Effector memory CD4-positive, alpha-beta T cell (primary cell): ENCODE results near the gene LNPK.
"Not testable (repeated sequence)": the region's sequence is repeated elsewhere in the genome, so short reads cannot be mapped to it uniquely, and the experiment has no call there.

Source experiments
- DNase-seq, 3 donors: peaks; one replicate each; pipeline ENCODE4 v3.0.0-alpha.2; 2020
- H3K27ac ChIP-seq: 2 replicates; pipeline ENCODE4 v1.7.0; 2013; ENCODE audit warnings: mild to moderate bottlenecking, low read length, moderate library complexity; ENCODE audit not compliant: insufficient read depth, poor library complexity, severe bottlenecking
- H3K27me3 ChIP-seq: replicated peaks from 2 replicates; pipeline ENCODE4 v1.7.0; 2013; ENCODE audit warnings: mild to moderate bottlenecking, low read length; ENCODE audit not compliant: insufficient read depth, control insufficient read depth, poor library complexity, severe bottlenecking
- H3K36me3 ChIP-seq: 2 replicates; pipeline ENCODE4 v1.7.0; 2013; ENCODE audit warnings: mild to moderate bottlenecking, low read length, moderate library complexity; ENCODE audit not compliant: control insufficient read depth, insufficient read depth
- H3K4me1 ChIP-seq: 2 replicates; pipeline ENCODE4 v1.7.0; 2013; ENCODE audit warnings: low read length, mild to moderate bottlenecking; ENCODE audit not compliant: control insufficient read depth, insufficient read depth, poor library complexity, severe bottlenecking
- H3K4me3 ChIP-seq: 2 replicates; pipeline ENCODE4 v1.7.0; 2013; ENCODE audit warnings: low read length, low read depth, mild to moderate bottlenecking; ENCODE audit not compliant: insufficient read depth, poor library complexity, severe bottlenecking
- H3K9me3 ChIP-seq: 2 replicates; pipeline ENCODE4 v1.7.0; 2013; ENCODE audit warnings: mild to moderate bottlenecking, low read length, moderate library complexity; ENCODE audit not compliant: control insufficient read depth

Gene LNPK

GRCh38 chr2:175976391-175977157 is 25.5 kb downstream of the LNPK start:
- H3K9me3 ChIP-seq = no peaks in the 10 kb centered on the region
- H3K4me1 ChIP-seq = no peaks in the 10 kb centered on the region
- DNase-seq = no peak
- no peaks in the 10 kb centered on the region for H3K27me3 ChIP-seq
- no peak overlapping the region for H3K4me3 ChIP-seq
- no peak overlapping the region for H3K27ac ChIP-seq
- H3K36me3 ChIP-seq = peaks cover 6% of the 10 kb centered on the region

- Histone ChIP-seq H3K36me3 (peaks cover 3% of the 10 kb centered on the region), H3K4me3 (no peak overlapping the region), H3K4me1 (no peaks in the 10 kb centered on the region), H3K27ac (no peak overlapping the region), H3K27me3 (no peaks in the 10 kb centered on the region), H3K9me3 (no peaks in the 10 kb centered on the region)
- no peak for DNase-seq
These were observed 28.7 kb downstream of the LNPK start for GRCh38 chr2:175973373-175973772.

- peaks cover 6% of the 10 kb centered on the region for H3K36me3 ChIP-seq
- H3K27ac ChIP-seq = no peak overlapping the region
- no peak overlapping the region for H3K4me3 ChIP-seq
- no peaks in the 10 kb centered on the region for H3K4me1 ChIP-seq
- no peaks in the 10 kb centered on the region for H3K27me3 ChIP-seq
- DNase-seq = no peak
- no peaks in the 10 kb centered on the region for H3K9me3 ChIP-seq
These were observed 35.2 kb downstream of the LNPK start for GRCh38 chr2:175966839-175967238.

- Histone ChIP-seq H3K4me1 (no peaks in the 10 kb centered on the region), H3K9me3 (no peaks in the 10 kb centered on the region), H3K36me3 (peaks cover 6% of the 10 kb centered on the region), H3K27ac (no peak overlapping the region), H3K27me3 (no peaks in the 10 kb centered on the region), H3K4me3 (no peak overlapping the region)
- no peak for DNase-seq
These were observed 36.3 kb downstream of the LNPK start for GRCh38 chr2:175965773-175966172.

- no peaks in the 10 kb centered on the region for H3K27me3 ChIP-seq
- H3K27ac ChIP-seq = no peak overlapping the region
- H3K36me3 ChIP-seq = peaks cover 6% of the 10 kb centered on the region
- no peak for DNase-seq
- H3K9me3 ChIP-seq = no peaks in the 10 kb centered on the region
- no peaks in the 10 kb centered on the region for H3K4me1 ChIP-seq
- H3K4me3 ChIP-seq = no peak overlapping the region
These were observed 37.9 kb downstream of the LNPK start for GRCh38 chr2:175964195-175964594.

GRCh38 chr2:175963171-175963570 is 38.9 kb downstream of the LNPK start:
- H3K9me3 ChIP-seq, H3K36me3 ChIP-seq: not testable (repeated sequence)

GRCh38 chr2:175957845-175958244 is 44.2 kb downstream of the LNPK start:
- Histone ChIP-seq H3K9me3 (no peaks in the 10 kb centered on the region), H3K4me3 (no peak overlapping the region), H3K36me3 (peaks cover 3% of the 10 kb centered on the region), H3K27ac (no peak overlapping the region), H3K27me3 (no peaks in the 10 kb centered on the region), H3K4me1 (no peaks in the 10 kb centered on the region)
- no peak for DNase-seq

More at GRCh38 chr2:175963171-175963570, 38.9 kb downstream of the LNPK start:
- not testable (repeated sequence) for H3K4me1 ChIP-seq, H3K27me3 ChIP-seq, DNase-seq, H3K27ac ChIP-seq, H3K4me3 ChIP-seq

- peaks cover 3% of the 10 kb centered on the region for H3K36me3 ChIP-seq
- no peaks in the 10 kb centered on the region for H3K9me3 ChIP-seq
- DNase-seq = no peak
- H3K4me3 ChIP-seq = no peak overlapping the region
- no peaks in the 10 kb centered on the region for H3K27me3 ChIP-seq
- H3K27ac ChIP-seq = no peak overlapping the region
- H3K4me1 ChIP-seq = no peaks in the 10 kb centered on the region
These were observed 46.9 kb downstream of the LNPK start for GRCh38 chr2:175955136-175955535.

- H3K36me3 ChIP-seq = peaks cover 7% of the 10 kb centered on the region
- H3K4me3 ChIP-seq = no peak overlapping the region
- H3K27me3 ChIP-seq = no peaks in the 10 kb centered on the region
- H3K27ac ChIP-seq = no peak overlapping the region
- DNase-seq = no peak
- H3K4me1 ChIP-seq = no peaks in the 10 kb centered on the region
- H3K9me3 ChIP-seq = no peaks in the 10 kb centered on the region
These were observed 51.6 kb downstream of the LNPK start for GRCh38 chr2:175950512-175950911.

GRCh38 chr2:175948191-175948590 is 53.9 kb downstream of the LNPK start:
- no peaks in the 10 kb centered on the region for H3K27me3 ChIP-seq
- H3K9me3 ChIP-seq = no peaks in the 10 kb centered on the region
- no peaks in the 10 kb centered on the region for H3K4me1 ChIP-seq
- H3K27ac ChIP-seq = no peak overlapping the region
- peaks cover 7% of the 10 kb centered on the region for H3K36me3 ChIP-seq
- H3K4me3 ChIP-seq = no peak overlapping the region
- DNase-seq = no peak
